Liver (tissue), 9 donors: ENCODE results near the gene SRRM3. TPM values are rescaled to one million over a fixed set of nuclear protein-coding genes. Genes with fewer than 3 reads are reported as not detected.

ENCODE experiments used
- DNase-seq: peaks from one replicate; pipeline ENCODE4 v3.0.0-alpha.2; 2017; ENCODE audit warnings: low spot score
- H3K27ac ChIP-seq, 2 donors: one replicate each; pipeline ENCODE4 v1.7.0; 2013; ENCODE audit warnings: inconsistent platforms in 2 of 2, low read length in 2 of 2, control low read depth in 1 of 2, low read depth in 1 of 2, mild to moderate bottlenecking in 1 of 2
- H3K27me3 ChIP-seq, 4 donors: one replicate each; pipeline versions ENCODE4 v1.6.1 to v1.7.0; 2013; ENCODE audit warnings: low read length in 3 of 4, inconsistent platforms in 1 of 4, mild to moderate bottlenecking in 1 of 4, moderate library complexity in 1 of 4; ENCODE audit not compliant: control insufficient read depth in 4 of 4, insufficient read depth in 4 of 4
- H3K36me3 ChIP-seq, 4 donors: one replicate each; pipeline versions ENCODE4 v1.6.1 to v1.7.0; 2013; ENCODE audit warnings: low read length in 3 of 4, mild to moderate bottlenecking in 3 of 4, low read depth in 1 of 4, moderate library complexity in 1 of 4; ENCODE audit not compliant: control insufficient read depth in 4 of 4, insufficient read depth in 3 of 4
- H3K4me1 ChIP-seq, 4 donors: one replicate each; pipeline versions ENCODE4 v1.6.1 to v1.7.0; 2013; ENCODE audit warnings: low read length in 3 of 4, mild to moderate bottlenecking in 3 of 4, moderate library complexity in 1 of 4; ENCODE audit not compliant: control insufficient read depth in 4 of 4, insufficient read depth in 4 of 4
- H3K4me3 ChIP-seq, 3 donors: one replicate each; pipeline versions ENCODE4 v1.6.1 to v1.7.0; 2013; ENCODE audit warnings: low read length in 3 of 3, control low read depth in 1 of 3, low read depth in 1 of 3, mild to moderate bottlenecking in 1 of 3
- H3K9ac ChIP-seq, 2 donors: one replicate each; pipeline ENCODE4 v1.7.0; 2013; ENCODE audit warnings: low read length in 2 of 2, mild to moderate bottlenecking in 2 of 2, moderate library complexity in 2 of 2, control low read depth in 1 of 2, low read depth in 1 of 2
- H3K9me3 ChIP-seq, 4 donors: one replicate each; pipeline versions ENCODE4 v1.6.1 to v1.7.0; 2013; ENCODE audit warnings: low read length in 3 of 4; ENCODE audit not compliant: control insufficient read depth in 4 of 4
- EGR1 ChIP-seq, 2 donors: IDR thresholded peaks; 2 replicates each; pipeline ENCODE4 v1.6.1; 2016 to 2018; ENCODE audit warnings: antibody characterized with exemption in 2 of 2, low read depth in 2 of 2
- FOXA1 ChIP-seq: IDR thresholded peaks from 2 replicates; pipeline ENCODE4 v1.6.1; 2016; ENCODE audit warnings: antibody characterized with exemption
- FOXA2 ChIP-seq: IDR thresholded peaks from 2 replicates; pipeline ENCODE4 v1.6.1; 2016; ENCODE audit warnings: antibody characterized with exemption
- GABPA ChIP-seq, 2 donors: IDR thresholded peaks in 1 of 2; conservative IDR thresholded peaks in 1 of 2; 2 replicates each; pipeline ENCODE4 v1.6.1; 2016; ENCODE audit warnings: antibody characterized with exemption in 2 of 2, mild to moderate bottlenecking in 1 of 2, moderate library complexity in 1 of 2
- HNF4A ChIP-seq, 2 donors: conservative IDR thresholded peaks; 2 replicates each; pipeline ENCODE4 v1.6.1; 2016; ENCODE audit warnings: antibody characterized with exemption in 2 of 2, mild to moderate bottlenecking in 2 of 2
- HNF4G ChIP-seq: IDR thresholded peaks from 2 replicates; pipeline ENCODE4 v1.6.1; 2016; ENCODE audit warnings: antibody characterized with exemption
- JUND ChIP-seq, 2 donors: IDR thresholded peaks; 2 replicates each; pipeline ENCODE4 v1.6.1; 2016; ENCODE audit warnings: antibody characterized with exemption in 2 of 2
- NR2F2 ChIP-seq: IDR thresholded peaks from 2 replicates; pipeline ENCODE4 v1.6.1; 2016; ENCODE audit warnings: antibody characterized with exemption
- RAD21 ChIP-seq, 2 donors: IDR thresholded peaks; 2 replicates each; pipeline ENCODE4 v1.6.1; 2016; ENCODE audit warnings: antibody characterized with exemption in 2 of 2, mild to moderate bottlenecking in 2 of 2
- RXRA ChIP-seq, 2 donors: IDR thresholded peaks; 2 replicates each; pipeline ENCODE4 v1.6.1; 2017 to 2018; ENCODE audit warnings: antibody characterized with exemption in 2 of 2, mild to moderate bottlenecking in 1 of 2
- SP1 ChIP-seq: IDR thresholded peaks from 2 replicates; pipeline ENCODE4 v1.6.1; 2018; ENCODE audit warnings: antibody characterized with exemption, mild to moderate bottlenecking
- TAF1 ChIP-seq: conservative IDR thresholded peaks from 2 replicates; pipeline ENCODE4 v1.6.1; 2016; ENCODE audit warnings: antibody characterized with exemption, mild to moderate bottlenecking
- WGBS: extraction: QIAGEN DNeasy Blood & Tissue Kit; methylation state at CpG from one replicate; pipeline ENCODE4 v1.1.7; 2013; 5-methylcytosine and 5-hydroxymethylcytosine counted together
- polyA plus RNA-seq, 2 donors: library from polyadenylated mRNA; stranded (reverse) in 1 of 2; unstranded in 1 of 2; fragments of 200-250 nt in 1 of 2; fragments of >200 nt in 1 of 2; fragmentation: Nextera tagmentation in 1 of 2; extraction: Ambion mirVana in 1 of 2; gene quantifications; one replicate each; pipeline versions ENCODE4 v1.2.1 to v1.2.3, GENCODE V29; 2013 to 2015
- total RNA-seq, 2 donors: library from RNA; depleted of rRNA; stranded (reverse); fragments of >200 nt; gene quantifications; one replicate each; pipeline ENCODE4 v1.2.3, GENCODE V29; 2014
- TF ChIP-seq, protein P1 (sequence below): IDR thresholded peaks from 2 replicates; pipeline ENCODE4 v1.6.1; 2016; ENCODE audit warnings: antibody characterized with exemption
- TF ChIP-seq, protein P2 (sequence below): IDR thresholded peaks from 2 replicates; pipeline ENCODE4 v1.6.1; 2016; ENCODE audit warnings: antibody characterized with exemption
- TF ChIP-seq, protein P3 (sequence below): fragments of 150-350 bp; IDR thresholded peaks from 2 replicates; pipeline ENCODE4 v1.5.1; 2017; ENCODE audit warnings: improper control_type of control experiment, low read depth, low read length; ENCODE audit not compliant: missing input control
- TF ChIP-seq, protein P4 (sequence below): IDR thresholded peaks from 2 replicates; pipeline ENCODE4 v1.6.1; 2016; ENCODE audit warnings: antibody characterized with exemption, mild to moderate bottlenecking
- donor health status: healthy.
- donor health status: healthy.
- donor health status: healthy.
- donor health status: healthy.
- donor health status: healthy.

The SRRM3 gene
- total and polyA plus RNA-seq, 4 donors, result 0.08 to 0.16 TPM; not detected in 2

DNA sequence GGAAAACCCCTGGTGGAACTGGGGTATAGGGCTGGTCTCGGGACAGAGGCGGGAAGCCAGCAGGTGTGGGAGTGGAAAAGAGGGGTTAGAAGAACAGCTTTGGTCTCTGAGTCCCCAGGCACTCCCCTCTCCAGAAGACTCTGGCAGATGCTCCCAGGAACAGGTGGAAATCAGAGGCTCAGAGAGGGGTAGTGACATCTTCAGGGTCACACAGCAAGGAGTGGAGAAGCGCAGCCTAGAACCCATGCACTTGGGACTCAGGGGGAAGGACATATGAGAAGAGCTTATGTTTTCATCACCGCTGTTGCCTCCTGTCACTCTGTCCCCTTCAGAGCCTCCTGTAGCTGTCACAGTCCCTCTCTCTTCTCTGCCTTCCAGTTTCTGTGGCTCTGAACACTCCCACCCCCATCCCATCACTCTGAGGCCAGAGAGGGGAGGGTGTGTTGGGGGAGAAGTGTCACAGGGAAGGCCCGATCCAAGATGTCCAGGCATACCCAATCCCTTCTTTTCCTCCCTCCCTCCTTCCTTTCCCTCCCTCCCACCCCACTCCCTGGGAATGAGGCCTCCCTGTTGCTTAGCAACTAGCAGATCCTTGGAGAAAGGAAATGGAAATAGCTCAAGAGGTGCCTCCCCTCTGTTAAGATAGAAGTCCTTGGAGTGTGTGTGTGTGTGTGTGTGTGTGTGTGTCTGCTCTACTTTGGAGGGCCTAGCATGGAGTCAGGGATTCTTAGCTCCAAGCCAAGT lies 32.0 kb downstream of the SRRM3 start:
- Histone ChIP-seq H3K4me3 (no peak overlapping the region), H3K36me3 (no peaks in the 10 kb centered on the region), H3K4me1 (peaks cover 0 to 2% (median 0%) of the 10 kb centered on the region in 4 donors), H3K9ac (no peak overlapping the region), H3K27ac (no peak overlapping the region), H3K9me3 (no peaks in the 10 kb centered on the region), H3K27me3 (peaks cover 4 to 15% (median 5%) of the 10 kb centered on the region in 4 donors)
- 81% methylated on average over 5 of the region's 5 CpGs for WGBS
- TF ChIP-seq, protein P1, sequence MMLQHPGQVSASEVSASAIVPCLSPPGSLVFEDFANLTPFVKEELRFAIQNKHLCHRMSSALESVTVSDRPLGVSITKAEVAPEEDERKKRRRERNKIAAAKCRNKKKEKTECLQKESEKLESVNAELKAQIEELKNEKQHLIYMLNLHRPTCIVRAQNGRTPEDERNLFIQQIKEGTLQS, result no peak
- DNase-seq, result no peak

DNA sequence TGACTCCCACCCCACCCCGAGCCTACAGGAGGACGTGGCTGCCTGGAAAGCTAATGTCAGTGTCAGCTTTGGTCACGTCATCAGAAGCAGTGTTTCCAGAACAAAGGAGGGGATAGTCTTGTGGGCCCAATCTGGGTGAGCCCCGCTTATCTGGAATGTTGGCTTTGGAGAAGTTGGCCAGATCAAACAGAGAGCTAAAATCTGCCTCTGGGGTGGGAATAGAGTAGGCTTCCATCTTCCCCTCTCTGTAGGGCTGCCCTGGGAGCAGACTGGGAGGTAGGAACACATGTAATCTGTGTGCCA lies 32.5 kb downstream of the SRRM3 start:
- H3K27ac ChIP-seq, result no peak overlapping the region
- H3K9ac ChIP-seq, result no peak overlapping the region
- no peaks in the 10 kb centered on the region for H3K9me3 ChIP-seq
- H3K4me1 ChIP-seq, result peaks cover 0 to 2% (median 0%) of the 10 kb centered on the region in 4 donors
- no peaks in the 10 kb centered on the region for H3K36me3 ChIP-seq
- H3K27me3 ChIP-seq, result peaks cover 4 to 15% (median 5%) of the 10 kb centered on the region in 4 donors
- no peak for TF ChIP-seq HNF4A (conservative IDR thresholded peaks at IDR 0.05)
- no peak for DNase-seq
- H3K4me3 ChIP-seq, result no peak overlapping the region
- WGBS, result 68% methylated on average over 4 of the region's 4 CpGs

DNA sequence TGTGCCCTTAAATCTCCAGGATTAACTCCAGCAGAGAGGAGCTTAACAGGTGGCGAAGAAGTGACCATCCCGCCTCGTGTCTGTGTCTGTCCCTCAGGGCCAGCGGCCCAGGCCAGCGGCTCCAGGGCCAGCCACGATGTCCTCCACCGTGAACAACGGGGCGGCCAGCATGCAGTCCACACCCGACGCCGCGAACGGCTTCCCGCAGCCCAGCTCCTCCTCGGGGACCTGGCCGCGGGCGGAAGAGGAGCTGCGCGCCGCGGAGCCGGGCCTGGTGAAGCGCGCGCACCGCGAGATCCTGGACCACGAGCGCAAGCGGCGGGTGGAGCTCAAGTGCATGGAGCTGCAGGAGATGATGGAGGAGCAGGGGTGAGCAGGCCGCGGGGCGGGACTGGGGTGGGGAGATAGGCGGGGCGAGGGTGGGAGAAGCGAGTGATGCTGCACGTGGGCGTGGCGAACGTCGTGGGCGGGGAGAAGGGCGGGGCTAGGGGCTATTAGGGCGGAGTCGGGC lies 33.3 kb downstream of the SRRM3 start:
- TF ChIP-seq, protein P2, sequence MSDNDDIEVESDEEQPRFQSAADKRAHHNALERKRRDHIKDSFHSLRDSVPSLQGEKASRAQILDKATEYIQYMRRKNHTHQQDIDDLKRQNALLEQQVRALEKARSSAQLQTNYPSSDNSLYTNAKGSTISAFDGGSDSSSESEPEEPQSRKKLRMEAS, result no peak
- TF ChIP-seq RXRA (IDR thresholded peaks at IDR 0.05) (no peak), FOXA1 (no peak), EGR1 (IDR thresholded peaks at IDR 0.05; ENCODE audit: low read depth in 2 of 2) (no peak), GABPA (IDR thresholded peaks at IDR 0.05 in 1 of 2, conservative IDR thresholded peaks at IDR 0.05 in 1 of 2) (no peak), SP1 (no peak), TAF1 (no peak), RAD21 (IDR thresholded peaks at IDR 0.05) (no peak), NR2F2 (no peak), JUND (IDR thresholded peaks at IDR 0.05) (no peak), HNF4A (conservative IDR thresholded peaks at IDR 0.05) (no peak), FOXA2 (no peak), HNF4G (no peak)
- TF ChIP-seq, protein P3, sequence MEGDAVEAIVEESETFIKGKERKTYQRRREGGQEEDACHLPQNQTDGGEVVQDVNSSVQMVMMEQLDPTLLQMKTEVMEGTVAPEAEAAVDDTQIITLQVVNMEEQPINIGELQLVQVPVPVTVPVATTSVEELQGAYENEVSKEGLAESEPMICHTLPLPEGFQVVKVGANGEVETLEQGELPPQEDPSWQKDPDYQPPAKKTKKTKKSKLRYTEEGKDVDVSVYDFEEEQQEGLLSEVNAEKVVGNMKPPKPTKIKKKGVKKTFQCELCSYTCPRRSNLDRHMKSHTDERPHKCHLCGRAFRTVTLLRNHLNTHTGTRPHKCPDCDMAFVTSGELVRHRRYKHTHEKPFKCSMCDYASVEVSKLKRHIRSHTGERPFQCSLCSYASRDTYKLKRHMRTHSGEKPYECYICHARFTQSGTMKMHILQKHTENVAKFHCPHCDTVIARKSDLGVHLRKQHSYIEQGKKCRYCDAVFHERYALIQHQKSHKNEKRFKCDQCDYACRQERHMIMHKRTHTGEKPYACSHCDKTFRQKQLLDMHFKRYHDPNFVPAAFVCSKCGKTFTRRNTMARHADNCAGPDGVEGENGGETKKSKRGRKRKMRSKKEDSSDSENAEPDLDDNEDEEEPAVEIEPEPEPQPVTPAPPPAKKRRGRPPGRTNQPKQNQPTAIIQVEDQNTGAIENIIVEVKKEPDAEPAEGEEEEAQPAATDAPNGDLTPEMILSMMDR, result no peak
- TF ChIP-seq, protein P4, sequence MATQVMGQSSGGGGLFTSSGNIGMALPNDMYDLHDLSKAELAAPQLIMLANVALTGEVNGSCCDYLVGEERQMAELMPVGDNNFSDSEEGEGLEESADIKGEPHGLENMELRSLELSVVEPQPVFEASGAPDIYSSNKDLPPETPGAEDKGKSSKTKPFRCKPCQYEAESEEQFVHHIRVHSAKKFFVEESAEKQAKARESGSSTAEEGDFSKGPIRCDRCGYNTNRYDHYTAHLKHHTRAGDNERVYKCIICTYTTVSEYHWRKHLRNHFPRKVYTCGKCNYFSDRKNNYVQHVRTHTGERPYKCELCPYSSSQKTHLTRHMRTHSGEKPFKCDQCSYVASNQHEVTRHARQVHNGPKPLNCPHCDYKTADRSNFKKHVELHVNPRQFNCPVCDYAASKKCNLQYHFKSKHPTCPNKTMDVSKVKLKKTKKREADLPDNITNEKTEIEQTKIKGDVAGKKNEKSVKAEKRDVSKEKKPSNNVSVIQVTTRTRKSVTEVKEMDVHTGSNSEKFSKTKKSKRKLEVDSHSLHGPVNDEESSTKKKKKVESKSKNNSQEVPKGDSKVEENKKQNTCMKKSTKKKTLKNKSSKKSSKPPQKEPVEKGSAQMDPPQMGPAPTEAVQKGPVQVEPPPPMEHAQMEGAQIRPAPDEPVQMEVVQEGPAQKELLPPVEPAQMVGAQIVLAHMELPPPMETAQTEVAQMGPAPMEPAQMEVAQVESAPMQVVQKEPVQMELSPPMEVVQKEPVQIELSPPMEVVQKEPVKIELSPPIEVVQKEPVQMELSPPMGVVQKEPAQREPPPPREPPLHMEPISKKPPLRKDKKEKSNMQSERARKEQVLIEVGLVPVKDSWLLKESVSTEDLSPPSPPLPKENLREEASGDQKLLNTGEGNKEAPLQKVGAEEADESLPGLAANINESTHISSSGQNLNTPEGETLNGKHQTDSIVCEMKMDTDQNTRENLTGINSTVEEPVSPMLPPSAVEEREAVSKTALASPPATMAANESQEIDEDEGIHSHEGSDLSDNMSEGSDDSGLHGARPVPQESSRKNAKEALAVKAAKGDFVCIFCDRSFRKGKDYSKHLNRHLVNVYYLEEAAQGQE, result no peak
- TF ChIP-seq, protein P1, result no peak

More for the DNA sequence above, 33.3 kb downstream of the SRRM3 start:
- Histone ChIP-seq H3K9ac (no peak overlapping the region), H3K36me3 (no peaks in the 10 kb centered on the region), H3K4me3 (peak overlapping the region in 1 of 3 donors; percentile 39), H3K27me3 (peaks cover 4 to 15% (median 5%) of the 10 kb centered on the region in 4 donors), H3K4me1 (peaks cover 0 to 2% (median 0%) of the 10 kb centered on the region in 4 donors), H3K9me3 (no peaks in the 10 kb centered on the region), H3K27ac (no peak overlapping the region)
- 7% methylated on average over 48 of the region's 48 CpGs for WGBS
- DNase-seq, result peak; percentile 86
